HEK293T (cell line): Measurements from ENCODE around the gene ABCA6.

ENCODE experiments used
- CTCF ChIA-PET: fragments of 350-600 bp; formaldehyde crosslinking; extraction: SDS; loops from one replicate; lab custom pipeline; 2021; ENCODE audit warnings: antibody characterized with exemption, inconsistent platforms; lab: Yijun Ruan, JAX
- POLR2A ChIA-PET: fragments of 350-600 bp; formaldehyde crosslinking; extraction: SDS; loops from one replicate; lab custom pipeline; 2020; ENCODE audit warnings: antibody characterized with exemption, inconsistent platforms; lab: Yijun Ruan, JAX
- DNase-seq: peaks from one replicate; pipeline ENCODE4 v3.0.0; 2012; ENCODE audit warnings: mixed read lengths; ENCODE audit errors: extremely low spot score
- ARNT ChIP-seq: fragments of 450-650 bp; IDR thresholded peaks from 2 replicates; pipeline ENCODE4 v1.6.1; 2017; ENCODE audit warnings: mild to moderate bottlenecking
- BHLHE40 ChIP-seq: fragments of 450-650 bp; IDR thresholded peaks from 2 replicates; pipeline ENCODE4 v1.6.1; 2016; ENCODE audit warnings: mild to moderate bottlenecking, moderate library complexity, borderline replicate concordance
- CTBP1 ChIP-seq: fragments of 450-650 bp; IDR thresholded peaks from 2 replicates; pipeline ENCODE4 v1.6.1; 2016; ENCODE audit warnings: borderline replicate concordance
- ELF4 ChIP-seq: fragments of 450-650 bp; IDR thresholded peaks from 2 replicates; pipeline ENCODE4 v1.6.1; 2017; ENCODE audit warnings: antibody characterized with exemption
- FOXA1 ChIP-seq: fragments of 450-650 bp; IDR thresholded peaks from 2 replicates; pipeline ENCODE4 v1.6.1; 2016; ENCODE audit warnings: mild to moderate bottlenecking
- FOXK2 ChIP-seq: fragments of 450-650 bp; IDR thresholded peaks from 2 replicates; pipeline ENCODE4 v1.6.1; 2016; ENCODE audit warnings: mild to moderate bottlenecking
- FOXM1 ChIP-seq: fragments of 450-650 bp; IDR thresholded peaks from 2 replicates; pipeline ENCODE4 v1.6.1; 2017; ENCODE audit warnings: mild to moderate bottlenecking, borderline replicate concordance
- HDGF ChIP-seq: fragments of 450-650 bp; IDR thresholded peaks from 2 replicates; pipeline ENCODE4 v1.6.1; 2017; ENCODE audit warnings: antibody characterized with exemption, borderline replicate concordance
- L3MBTL2 ChIP-seq: fragments of 450-650 bp; conservative IDR thresholded peaks from 2 replicates; pipeline ENCODE4 v1.6.1; 2016; ENCODE audit warnings: mild to moderate bottlenecking
- LEF1 ChIP-seq: fragments of 450-650 bp; IDR thresholded peaks from 2 replicates; pipeline ENCODE4 v1.6.1; 2017; ENCODE audit warnings: mild to moderate bottlenecking, borderline replicate concordance
- NFRKB ChIP-seq: fragments of 450-650 bp; IDR thresholded peaks from 2 replicates; pipeline ENCODE4 v1.6.1; 2016; ENCODE audit warnings: mild to moderate bottlenecking, moderate library complexity
- SP1 ChIP-seq: fragments of 450-650 bp; IDR thresholded peaks from 2 replicates; pipeline ENCODE4 v1.6.1; 2017
- SUZ12 ChIP-seq: fragments of 450-650 bp; IDR thresholded peaks from 2 replicates; pipeline ENCODE4 v1.6.1; 2016; ENCODE audit warnings: mild to moderate bottlenecking
- TARDBP ChIP-seq: fragments of 450-650 bp; IDR thresholded peaks from 2 replicates; pipeline ENCODE4 v1.6.1; 2016
- ZNF384 ChIP-seq: fragments of 450-650 bp; IDR thresholded peaks from 2 replicates; pipeline ENCODE4 v1.6.1; 2016
- TF ChIP-seq, protein P1 (sequence below): fragments of 450-650 bp; IDR thresholded peaks from 2 replicates; pipeline ENCODE4 v1.6.1; 2016

Gene ABCA6

DNA sequence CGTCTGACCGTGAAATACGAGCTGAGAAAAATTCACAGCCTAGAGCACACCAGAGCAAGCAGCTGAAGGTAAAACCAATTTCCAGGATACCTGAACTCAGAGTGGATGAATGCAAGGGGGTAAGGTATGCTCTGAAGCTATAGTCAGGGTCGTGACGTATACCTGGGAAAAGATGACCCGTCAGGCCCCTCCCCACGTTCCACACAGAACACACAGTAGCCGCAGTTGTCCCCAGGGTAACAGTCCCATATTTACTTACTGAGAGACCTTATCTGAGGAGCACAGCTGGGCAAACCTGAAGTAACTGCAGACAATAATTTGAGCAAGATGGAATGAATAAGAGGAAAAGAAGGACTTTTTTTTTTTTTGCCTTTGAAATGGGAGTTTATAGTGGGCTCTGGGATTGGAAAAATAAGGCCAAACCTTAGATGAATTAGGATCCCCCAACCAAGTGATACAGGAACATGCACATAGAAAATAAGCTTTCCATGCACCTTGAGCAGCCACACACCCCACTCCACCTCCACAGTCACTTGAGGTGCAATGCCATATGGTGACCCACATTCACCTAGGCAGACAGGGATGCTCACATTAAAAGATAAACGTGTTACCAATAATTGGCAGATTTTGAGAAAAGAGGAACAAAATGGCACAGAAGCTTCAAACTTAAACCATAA lies 38.0 kb downstream of the ABCA6 start:
- TF ChIP-seq ZNF384: no peak
- TF ChIP-seq L3MBTL2: no peak
- TF ChIP-seq TARDBP: no peak
- TF ChIP-seq, protein P1, sequence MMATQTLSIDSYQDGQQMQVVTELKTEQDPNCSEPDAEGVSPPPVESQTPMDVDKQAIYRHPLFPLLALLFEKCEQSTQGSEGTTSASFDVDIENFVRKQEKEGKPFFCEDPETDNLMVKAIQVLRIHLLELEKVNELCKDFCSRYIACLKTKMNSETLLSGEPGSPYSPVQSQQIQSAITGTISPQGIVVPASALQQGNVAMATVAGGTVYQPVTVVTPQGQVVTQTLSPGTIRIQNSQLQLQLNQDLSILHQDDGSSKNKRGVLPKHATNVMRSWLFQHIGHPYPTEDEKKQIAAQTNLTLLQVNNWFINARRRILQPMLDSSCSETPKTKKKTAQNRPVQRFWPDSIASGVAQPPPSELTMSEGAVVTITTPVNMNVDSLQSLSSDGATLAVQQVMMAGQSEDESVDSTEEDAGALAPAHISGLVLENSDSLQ: no peak
- TF ChIP-seq LEF1: no peak
- TF ChIP-seq SP1: no peak
- no peak for TF ChIP-seq HDGF
- TF ChIP-seq ELF4: no peak
- CTCF ChIA-PET: interaction anchor here (0.7 kb wide), 1 partner anchor 36 kb away, joined by 3 read pairs; no protein-coding TSS in a partner anchor
- POLR2A ChIA-PET: no interaction called here
- DNase-seq: no peak

DNA sequence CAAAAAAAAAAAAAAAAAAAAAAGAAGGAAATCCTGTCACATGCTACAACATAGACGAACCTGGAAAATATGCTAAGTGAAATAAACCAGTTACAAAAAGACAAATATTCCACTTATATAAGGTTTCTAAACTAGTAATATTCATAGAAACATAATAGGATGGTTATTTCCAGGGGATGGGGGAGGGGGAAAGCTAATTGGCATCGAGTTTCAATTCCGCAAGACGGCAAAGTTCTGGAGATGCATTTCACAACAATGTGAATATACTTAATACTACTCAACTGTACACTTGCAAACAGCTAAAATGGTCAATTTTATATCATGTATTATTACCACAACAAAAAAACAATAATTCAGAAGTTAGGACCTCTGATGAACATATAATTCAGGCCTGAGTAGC lies 43.1 kb downstream of the ABCA6 start:
- ChIA-PET POLR2A (no interaction called here), CTCF (no interaction called here)
- DNase-seq: no peak
- TF ChIP-seq NFRKB (no peak), SP1 (no peak), TARDBP (no peak), HDGF (no peak), FOXA1 (no peak), L3MBTL2 (no peak), ARNT (no peak), LEF1 (no peak), CTBP1 (no peak), FOXM1 (no peak), ELF4 (no peak)
- TF ChIP-seq, protein P1: no peak

DNA sequence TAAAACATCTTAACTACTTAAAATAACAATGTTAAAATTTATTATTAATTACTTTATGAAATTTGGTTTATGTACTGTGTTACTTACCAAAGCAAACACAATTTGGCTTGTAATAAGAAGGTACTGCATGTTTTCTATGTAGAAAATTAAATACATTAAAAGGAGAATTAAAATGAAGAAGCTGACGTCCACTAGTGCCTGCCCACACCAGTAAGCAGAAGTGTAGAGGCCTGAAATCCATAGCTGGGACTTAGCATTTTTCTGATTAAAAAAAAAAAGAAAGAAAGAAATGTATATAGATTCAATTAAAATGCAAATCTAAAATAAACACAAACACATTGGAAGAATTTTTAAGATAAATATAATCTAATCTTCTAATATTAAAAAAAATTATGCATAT lies 45.2 kb downstream of the ABCA6 start:
- no peak for DNase-seq
- ChIA-PET CTCF (no interaction called here), POLR2A (no interaction called here)
- TF ChIP-seq, protein P1: no peak
- TF ChIP-seq FOXA1 (no peak), FOXM1 (no peak), L3MBTL2 (no peak), CTBP1 (no peak), TARDBP (no peak)

DNA sequence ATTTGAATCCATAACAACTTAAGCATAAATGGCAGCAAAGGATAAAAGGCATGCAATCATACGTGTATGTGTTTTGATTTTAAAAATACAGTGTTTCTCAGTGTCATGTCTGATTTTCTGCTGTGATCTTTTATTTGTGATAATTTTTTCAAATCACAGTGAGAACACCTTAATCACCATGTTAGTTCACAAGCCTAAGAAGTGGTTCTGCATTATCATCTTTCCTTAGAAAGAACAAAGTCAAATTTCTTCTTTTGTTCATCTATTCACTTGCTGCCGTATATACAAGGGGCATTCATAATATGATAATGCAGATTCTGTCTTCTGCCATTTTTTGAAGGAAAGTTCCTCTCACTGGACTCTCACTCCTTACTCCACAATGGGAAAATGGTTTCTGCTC lies 47.7 kb downstream of the ABCA6 start:
- ChIA-PET POLR2A (no interaction called here), CTCF (interaction anchor here (0.6 kb wide), 1 partner anchor 315 kb away, joined by 3 read pairs; no protein-coding TSS in a partner anchor)
- no peak for TF ChIP-seq ELF4
- TF ChIP-seq BHLHE40: no peak
- TF ChIP-seq FOXK2: no peak
- TF ChIP-seq FOXM1: no peak
- TF ChIP-seq L3MBTL2: no peak
- TF ChIP-seq ARNT: no peak
- TF ChIP-seq, protein P1: no peak
- no peak for DNase-seq

DNA sequence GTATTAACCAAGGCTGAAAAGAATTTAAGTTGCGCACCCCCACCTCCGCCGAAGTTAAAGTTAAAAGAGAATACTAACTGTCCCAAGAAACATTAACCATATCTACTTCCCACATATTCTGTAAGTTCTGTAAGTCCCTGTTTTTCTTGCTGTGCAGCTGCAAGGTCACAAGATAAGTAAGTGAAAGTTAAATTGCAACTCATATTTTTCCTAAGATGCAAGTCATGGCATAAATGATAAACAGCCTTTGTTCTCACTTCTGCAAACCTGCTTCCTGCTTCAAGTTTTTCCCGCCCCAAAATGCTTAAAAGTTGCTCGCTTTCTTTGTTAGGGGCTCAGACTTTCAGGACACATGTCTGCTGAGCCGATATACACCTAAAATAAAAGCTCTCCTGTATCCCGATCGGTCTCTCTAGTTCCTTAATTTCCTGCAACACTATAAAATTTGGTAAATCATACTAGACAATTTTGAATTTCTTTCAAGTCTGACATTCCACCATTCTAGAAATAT lies 48.4 kb downstream of the ABCA6 start:
- ChIA-PET POLR2A (no interaction called here), CTCF (no interaction called here)
- DNase-seq: no peak
- TF ChIP-seq L3MBTL2 (no peak), ARNT (no peak), LEF1 (no peak), SUZ12 (no peak), TARDBP (no peak)

DNA sequence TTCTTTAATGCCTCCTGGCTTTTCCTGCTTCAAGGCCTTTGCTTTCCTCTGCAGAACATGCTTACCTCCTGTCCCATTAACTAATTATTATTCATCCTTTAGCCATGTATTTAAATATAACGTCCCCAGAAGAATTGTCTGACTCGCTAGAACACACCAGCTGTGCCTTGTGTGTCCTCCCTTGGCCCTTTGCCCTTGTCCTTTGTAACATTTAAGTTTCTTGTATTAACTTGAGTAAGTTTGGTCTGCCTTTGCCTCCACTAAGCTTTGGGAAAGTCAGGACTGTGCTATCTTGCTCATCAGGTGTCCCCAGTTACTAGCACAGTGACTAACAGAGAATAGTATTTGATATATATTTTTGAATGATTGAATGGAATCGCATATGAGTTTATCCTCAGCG lies 51.3 kb downstream of the ABCA6 start:
- POLR2A ChIA-PET: no interaction called here

More for the DNA sequence above, 51.3 kb downstream of the ABCA6 start:
- TF ChIP-seq FOXM1 (no peak), ZNF384 (no peak), CTBP1 (no peak), TARDBP (no peak), L3MBTL2 (no peak), SUZ12 (no peak), NFRKB (no peak)
- TF ChIP-seq, protein P1: no peak
- no peak for DNase-seq
- CTCF ChIA-PET: no interaction called here
